ENCODE data around the gene MAN2A2. TPM values are rescaled to one million over a fixed set of nuclear protein-coding genes. Genes with fewer than 3 reads are reported as not detected.

The MAN2A2 gene
- total and polyA plus RNA-seq, 9 of the 15 experiments (the other 6 are each of a cell fraction or from before 2014, with no cell fraction given), result 7.3 to 151 (median 43.4) TPM

DNA sequence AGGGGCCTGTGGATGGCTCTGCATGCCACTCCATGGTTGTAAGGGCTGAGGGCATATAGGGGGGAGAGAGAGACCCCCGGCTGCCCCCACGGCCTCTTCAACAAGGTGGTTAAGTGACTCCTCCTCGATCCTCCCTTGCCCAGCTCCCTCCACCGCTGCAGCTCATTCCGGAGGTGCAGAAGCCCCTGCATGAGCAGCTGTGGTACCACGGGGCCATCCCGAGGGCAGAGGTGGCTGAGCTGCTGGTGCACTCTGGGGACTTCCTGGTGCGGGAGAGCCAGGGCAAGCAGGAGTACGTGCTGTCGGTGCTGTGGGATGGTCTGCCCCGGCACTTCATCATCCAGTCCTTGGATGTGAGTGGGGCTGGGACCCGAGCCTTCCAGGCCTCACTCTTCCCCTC, 12.3 kb upstream of the MAN2A2 start (continued):
- TF ChIP-seq ATF2 (CRISPR knock-in tag; IDR thresholded peaks at IDR 0.05) (no peak), ZNF143 (CRISPR knock-in tag; IDR thresholded peaks at IDR 0.05) (no peak), POLR2H (tag; IDR thresholded peaks at IDR 0.05; ENCODE audit: low read depth) (no peak), SMARCB1 (IDR thresholded peaks at IDR 0.05; ENCODE audit: insufficient read length, low read depth) (no peak)

DNA sequence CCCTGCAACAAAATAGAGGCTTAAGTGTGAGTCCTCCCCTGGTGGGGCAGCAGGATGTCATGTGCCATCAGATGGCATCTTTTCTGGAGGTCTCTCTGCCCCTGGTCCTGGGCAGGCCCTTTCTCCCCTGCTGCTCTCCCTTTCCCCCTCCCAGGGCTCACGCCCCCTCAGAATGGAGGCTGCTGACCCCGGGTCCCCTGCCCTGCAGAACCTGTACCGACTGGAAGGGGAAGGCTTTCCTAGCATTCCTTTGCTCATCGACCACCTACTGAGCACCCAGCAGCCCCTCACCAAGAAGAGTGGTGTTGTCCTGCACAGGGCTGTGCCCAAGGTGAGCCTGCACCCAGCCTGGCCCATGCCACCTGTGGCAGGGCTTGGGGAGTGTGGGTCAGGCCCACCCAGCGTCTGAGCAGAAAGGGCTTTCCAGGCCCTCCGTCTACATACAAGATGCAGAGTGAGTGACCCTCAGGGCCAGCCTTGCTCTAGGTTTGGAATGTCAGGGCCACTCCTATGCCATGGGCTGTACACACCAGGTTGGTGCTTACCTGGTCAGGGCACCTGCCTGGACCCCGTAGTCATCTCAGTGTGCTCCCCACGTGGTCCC, 11.7 kb upstream of the MAN2A2 start:
- Histone ChIP-seq H3K36me3 (ENCODE audit: control insufficient read depth, insufficient read depth, low read length) (no peaks in the 10 kb centered on the region; the same call in 2 of the 3 replicates), H3K9me1 (ENCODE audit: control insufficient read depth, insufficient read depth, low read length) (no peaks in the 10 kb centered on the region), H3K27ac (ENCODE audit: extremely low read depth, low read depth, low read length) (no peak overlapping the region), H3K9ac (ENCODE audit: insufficient read depth in 1 of 2, low read depth in 2 of 2, low read length in 2 of 2) (peak overlapping the region in 1 of 2 experiments; percentile 65; a peak in 2 of 4 replicates), H3K4me2 (ENCODE audit: insufficient read depth, low read length) (no peak overlapping the region), H3K9me3 (replicated peaks; ENCODE audit: control insufficient read depth, insufficient read depth, low read depth, low read length) (no peaks in the 10 kb centered on the region), H3K4me3 (no peak overlapping the region), H4K20me1 (replicated peaks; ENCODE audit: control insufficient read depth, insufficient read depth, low read length) (no peaks in the 10 kb centered on the region), H3K4me1 (replicated peaks in 1 of 2; ENCODE audit: control insufficient read depth in 2 of 2, insufficient read depth in 2 of 2, low read length in 2 of 2) (peaks cover 13 to 61% of the 10 kb centered on the region in 2 experiments), H3K27me3 (ENCODE audit: control insufficient read depth in 2 of 2, insufficient read depth in 2 of 2, low read length in 2 of 2) (no peaks in the 10 kb centered on the region), H3K79me2 (ENCODE audit: control insufficient read depth, insufficient read depth, low read length) (no peaks in the 10 kb centered on the region), H2AFZ (ENCODE audit: low read depth, low read length) (no peak overlapping the region)
- 79% methylated on average over 8 of the region's 8 CpGs for WGBS (ENCODE audit: insufficient coverage, low coverage, missing lambda C conversion rate)
- ATAC-seq, result no peak
- ChIA-PET CTCF (ENCODE audit: low intra/inter-chr PET ratio) (no interaction called here), POLR2A (no interaction called here)
- DNase-seq (ENCODE audit: extremely low read depth in 1 of 4, low spot score in 3 of 4), result no peak
- in situ Hi-C loops (cut with MboI) (no loop called here), intact Hi-C loops (cut with micrococcal nuclease) (no loop called here)
- BruUV-seq (replicated peaks), result no TSS peak
- no peak for FAIRE-seq
- TF ChIP-seq MCM5 (IDR thresholded peaks at IDR 0.05; ENCODE audit: low read depth) (no peak), ZNF57 (CRISPR knock-in tag; IDR thresholded peaks at IDR 0.05) (no peak), ZC3H11A (IDR thresholded peaks at IDR 0.05; ENCODE audit: low read depth, low read length) (no peak), ZNF444 (CRISPR knock-in tag; IDR thresholded peaks at IDR 0.05) (no peak)
- TF ChIP-seq, protein P1, sequence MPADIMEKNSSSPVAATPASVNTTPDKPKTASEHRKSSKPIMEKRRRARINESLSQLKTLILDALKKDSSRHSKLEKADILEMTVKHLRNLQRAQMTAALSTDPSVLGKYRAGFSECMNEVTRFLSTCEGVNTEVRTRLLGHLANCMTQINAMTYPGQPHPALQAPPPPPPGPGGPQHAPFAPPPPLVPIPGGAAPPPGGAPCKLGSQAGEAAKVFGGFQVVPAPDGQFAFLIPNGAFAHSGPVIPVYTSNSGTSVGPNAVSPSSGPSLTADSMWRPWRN (IDR thresholded peaks at IDR 0.05; ENCODE audit: low read depth), result no peak
- TF ChIP-seq, protein P2, sequence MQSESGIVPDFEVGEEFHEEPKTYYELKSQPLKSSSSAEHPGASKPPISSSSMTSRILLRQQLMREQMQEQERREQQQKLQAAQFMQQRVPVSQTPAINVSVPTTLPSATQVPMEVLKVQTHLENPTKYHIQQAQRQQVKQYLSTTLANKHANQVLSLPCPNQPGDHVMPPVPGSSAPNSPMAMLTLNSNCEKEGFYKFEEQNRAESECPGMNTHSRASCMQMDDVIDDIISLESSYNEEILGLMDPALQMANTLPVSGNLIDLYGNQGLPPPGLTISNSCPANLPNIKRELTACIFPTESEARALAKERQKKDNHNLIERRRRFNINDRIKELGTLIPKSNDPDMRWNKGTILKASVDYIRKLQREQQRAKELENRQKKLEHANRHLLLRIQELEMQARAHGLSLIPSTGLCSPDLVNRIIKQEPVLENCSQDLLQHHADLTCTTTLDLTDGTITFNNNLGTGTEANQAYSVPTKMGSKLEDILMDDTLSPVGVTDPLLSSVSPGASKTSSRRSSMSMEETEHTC (IDR thresholded peaks at IDR 0.05), result no peak
